Retina (tissue), 1 donor: ENCODE data around the gene KRTAP9-4.
"Not testable (repeated sequence)": the region's sequence is repeated elsewhere in the genome, so short reads cannot be mapped to it uniquely, and the experiment has no call there.

Source experiments
- DNase-seq: peaks from one replicate; pipeline ENCODE4 v3.0.0-alpha.2; 2016

Gene KRTAP9-4

DNA sequence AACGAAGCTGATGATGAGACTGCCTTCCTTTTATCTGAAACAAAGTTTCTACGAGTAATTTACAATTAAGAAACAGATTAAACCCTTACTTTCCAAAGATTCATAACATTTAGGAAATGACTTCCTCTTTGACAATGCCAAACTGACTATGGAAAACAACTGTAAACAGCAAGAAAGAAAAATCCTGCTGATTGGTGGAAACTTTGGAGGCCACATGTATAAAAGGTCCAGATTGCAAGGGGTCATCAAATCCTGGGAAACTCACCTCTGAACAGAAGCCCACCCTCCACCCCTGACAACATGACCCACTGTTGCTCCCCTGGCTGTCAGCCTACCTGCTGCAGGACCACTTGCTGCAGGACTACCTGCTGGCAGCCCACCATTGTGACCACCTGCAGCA lies 15.6 kb downstream of the KRTAP9-4 start, which contains the start of gene KRTAP9-6:
Gene KRTAP9-6 (plus strand): TSS at position 301 of the 400 bp plus-strand sequence. CDS start 0 bp downstream, at position 301.
- no peak for DNase-seq

DNA sequence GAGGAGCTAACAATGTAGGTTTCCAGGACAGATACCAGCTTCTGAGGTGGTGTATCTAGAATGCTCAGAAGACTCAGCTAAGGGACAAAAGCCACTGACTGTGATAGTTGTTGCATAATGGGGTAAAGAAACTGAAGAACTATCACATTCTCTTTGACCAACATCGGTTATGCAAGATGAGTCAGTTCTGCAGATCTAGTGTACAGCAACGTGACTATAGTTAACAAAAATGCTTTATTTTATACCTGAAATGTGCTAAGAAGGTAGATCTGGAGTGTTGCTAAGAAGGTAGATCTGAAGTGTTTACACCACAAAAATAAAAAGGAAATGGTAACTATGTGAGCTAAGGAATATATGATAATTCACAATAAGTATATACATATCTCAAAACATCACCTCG lies 18.2 kb downstream of the KRTAP9-4 start:
- no peak for DNase-seq

DNA sequence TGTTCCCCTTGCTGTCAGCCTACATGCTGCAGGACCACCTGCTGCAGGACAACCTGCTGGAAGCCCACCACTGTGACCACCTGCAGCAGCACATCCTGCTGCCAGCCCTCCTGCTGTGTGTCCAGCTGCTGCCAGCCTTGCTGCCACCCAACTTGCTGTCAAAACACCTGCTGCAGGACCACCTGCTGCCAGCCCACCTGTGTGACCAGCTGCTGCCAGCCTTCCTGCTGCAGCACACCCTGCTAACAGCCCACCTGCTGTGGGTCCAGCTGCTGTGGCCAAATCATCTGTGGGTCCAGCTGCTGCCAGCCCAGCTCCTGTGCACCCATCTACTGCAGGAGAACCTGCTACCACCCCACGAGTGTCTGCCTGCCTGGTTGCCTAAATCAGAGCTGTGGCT lies 21.8 kb downstream of the KRTAP9-4 start:
- not testable (repeated sequence) for DNase-seq

DNA sequence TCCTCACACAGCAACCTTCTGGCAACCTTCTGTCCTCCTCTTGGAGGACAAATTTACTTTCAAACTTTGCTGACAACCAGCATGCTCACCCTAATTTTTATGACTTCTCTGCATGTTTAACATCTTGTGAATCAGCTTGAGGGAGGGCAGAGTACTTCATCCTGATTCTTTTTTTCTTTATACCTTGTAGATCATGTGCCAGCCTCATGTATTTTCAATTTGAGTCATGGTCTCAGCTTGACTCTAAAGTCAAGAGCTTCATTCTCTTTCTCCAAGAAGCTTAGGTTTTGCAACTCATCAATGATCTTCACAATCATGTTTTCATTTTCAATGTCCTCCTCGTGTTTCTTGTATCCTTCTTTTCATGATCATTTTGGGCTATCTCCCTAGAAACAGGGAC lies 22.4 kb downstream of the KRTAP9-4 start:
- DNase-seq = no peak

DNA sequence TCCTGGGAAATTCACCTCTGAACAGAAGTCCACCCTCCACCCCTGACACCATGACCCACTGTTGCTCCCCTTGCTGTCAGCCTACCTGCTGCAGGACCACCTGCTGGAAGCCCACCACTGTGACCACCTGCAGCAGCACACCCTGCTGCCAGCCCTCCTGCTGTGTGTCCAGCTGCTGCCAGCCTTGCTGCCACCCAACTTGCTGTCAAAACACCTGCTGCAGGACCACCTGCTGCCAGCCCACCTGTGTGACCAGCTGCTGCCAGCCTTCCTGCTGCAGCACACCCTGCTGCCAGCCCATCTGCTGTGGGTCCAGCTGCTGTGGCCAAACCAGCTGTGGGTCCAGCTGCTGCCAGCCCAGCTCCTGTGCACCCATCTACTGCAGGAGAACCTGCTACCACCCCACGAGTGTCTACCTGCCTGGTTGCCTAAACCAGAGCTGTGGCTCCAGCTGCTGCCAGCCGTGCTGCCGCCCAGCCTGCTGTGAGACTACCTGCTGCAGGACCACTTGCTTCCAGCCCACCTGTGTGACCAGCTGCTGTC lies 26.2 kb downstream of the KRTAP9-4 start, which contains the start of gene KRTAP9-7:
Gene KRTAP9-7 (plus strand): TSS at position 51 of the 543 bp plus-strand sequence. CDS start 0 bp downstream, at position 51.
- DNase-seq = not testable (repeated sequence)

DNA sequence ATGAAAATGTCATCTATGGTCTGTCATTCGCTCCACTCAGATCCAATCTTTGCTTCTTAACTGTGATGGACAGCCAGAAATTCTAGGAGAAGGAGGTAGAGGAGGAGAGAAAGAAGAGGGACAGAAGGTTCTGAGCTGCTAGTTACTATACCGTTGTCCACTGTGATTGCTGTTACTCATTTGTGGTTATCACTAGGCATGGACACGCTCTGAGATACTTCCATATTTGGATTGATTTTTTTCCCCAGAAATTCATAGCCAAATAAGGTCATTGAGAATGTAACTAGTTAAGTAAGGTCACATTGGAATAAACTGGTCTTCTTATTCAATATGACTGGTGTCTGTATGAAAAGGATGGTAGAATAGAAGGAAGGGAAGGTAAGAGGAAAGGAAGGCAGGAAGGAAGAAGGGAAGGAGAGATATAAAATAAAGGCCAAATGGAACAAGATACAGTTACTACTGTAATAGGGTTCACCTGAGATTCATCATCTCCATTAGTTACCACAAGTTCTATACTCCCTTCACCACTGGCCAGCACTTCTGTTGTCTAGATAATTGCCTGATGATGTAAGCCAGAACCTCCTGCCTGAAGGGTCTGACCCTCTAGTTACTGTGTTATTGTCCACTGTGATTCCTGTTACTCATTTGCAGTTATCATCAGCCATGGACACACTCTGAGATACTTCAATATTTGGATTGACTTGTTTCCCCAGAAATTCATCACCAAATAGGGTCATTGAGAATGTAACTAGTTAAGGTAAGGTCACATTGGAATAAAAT lies 28.9 kb downstream of the KRTAP9-4 start:
- DNase-seq = no peak

DNA sequence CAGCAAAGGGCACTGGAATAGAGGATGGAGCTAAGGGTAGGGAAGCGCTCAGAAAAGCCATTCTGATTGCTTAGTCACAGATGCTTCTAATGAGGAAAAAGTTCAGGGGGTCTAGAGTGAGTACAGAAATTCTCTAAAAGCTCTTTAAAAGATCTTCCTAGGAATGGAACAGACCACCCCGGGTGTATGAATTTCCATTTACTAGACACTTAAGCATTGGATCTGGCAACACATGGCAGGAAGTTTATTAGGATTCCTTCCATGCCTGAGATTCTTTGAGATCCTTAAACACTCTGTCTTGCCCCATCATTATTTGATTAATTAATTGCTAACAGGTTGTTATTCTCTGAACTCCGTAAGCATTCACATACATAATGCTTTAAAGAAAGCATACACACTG lies 34.6 kb downstream of the KRTAP9-4 start:
- no peak for DNase-seq

DNA sequence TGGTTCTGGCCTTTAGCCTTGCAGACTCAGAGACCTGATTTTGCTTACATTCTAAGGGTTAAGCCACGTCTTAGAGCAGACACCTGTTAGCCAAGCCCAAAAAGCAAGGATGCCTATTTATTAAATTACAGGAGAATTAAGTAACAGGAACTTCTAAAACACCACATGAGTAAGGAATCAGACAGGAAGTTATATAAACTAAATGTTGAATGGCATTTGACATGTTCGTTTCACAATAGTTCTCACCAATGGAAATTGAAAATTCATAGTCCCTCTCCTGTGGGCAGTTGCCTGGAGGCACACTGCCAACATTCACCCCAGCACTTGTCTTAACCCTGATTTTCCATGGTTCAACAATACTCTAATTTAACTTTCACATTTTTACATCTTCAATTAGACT lies 35.1 kb downstream of the KRTAP9-4 start:
- DNase-seq = no peak

DNA sequence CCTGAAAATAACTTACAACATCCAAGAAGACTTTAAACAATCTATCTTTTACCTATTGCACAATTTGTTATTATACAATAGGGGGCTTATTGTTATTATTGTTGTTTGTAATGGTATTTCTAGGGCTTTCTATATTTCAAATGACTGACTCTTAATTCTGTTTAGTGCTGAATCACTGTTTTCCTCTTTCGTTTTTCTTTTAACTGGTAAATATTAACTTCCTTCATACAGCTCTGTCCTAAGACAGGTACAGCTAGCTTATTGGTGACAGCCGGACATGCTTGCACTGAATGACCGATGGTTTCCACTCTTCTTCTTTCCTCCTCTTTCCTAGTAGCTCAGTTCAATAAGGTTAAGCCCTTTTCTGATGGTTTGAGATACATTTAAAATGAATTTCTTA lies 37.6 kb downstream of the KRTAP9-4 start:
- no peak for DNase-seq

DNA sequence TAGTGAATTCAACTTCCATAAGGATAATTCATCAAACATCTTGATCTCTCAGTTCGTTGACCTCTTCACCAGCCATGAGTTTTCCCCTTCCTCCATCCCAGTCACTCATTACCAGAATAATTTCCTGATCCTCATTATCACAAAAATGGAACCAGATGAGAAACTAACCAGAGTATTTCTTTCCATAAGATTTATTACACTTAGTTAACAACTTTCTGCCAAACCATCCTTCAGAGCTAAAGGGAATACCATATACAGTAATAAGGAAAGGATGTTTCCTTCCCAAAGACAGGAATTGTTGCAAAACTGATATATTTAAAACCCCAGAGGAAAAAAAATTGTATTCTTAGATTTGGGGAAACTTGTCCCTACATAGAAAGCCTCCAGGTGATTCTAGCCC lies 44.5 kb downstream of the KRTAP9-4 start:
- DNase-seq = no peak

DNA sequence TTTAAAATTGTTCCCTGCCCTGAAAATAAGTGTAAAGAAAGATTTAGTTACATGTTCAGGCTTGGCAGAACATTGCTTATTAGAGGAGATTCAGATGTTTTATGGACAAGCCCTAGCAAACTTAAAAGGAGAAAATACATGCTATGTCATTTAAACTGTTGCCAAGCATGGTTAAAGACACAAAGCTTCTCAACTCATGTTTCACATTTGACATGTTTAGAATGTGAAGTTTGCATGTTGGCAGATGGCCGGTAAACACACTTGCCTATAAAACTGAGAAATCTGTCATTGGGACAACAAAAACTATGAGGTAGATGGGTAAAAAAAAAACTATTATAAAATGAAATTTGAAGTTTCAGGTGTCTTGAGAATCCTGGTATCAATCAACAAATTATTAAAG lies 47.4 kb downstream of the KRTAP9-4 start:
- DNase-seq = no peak

DNA sequence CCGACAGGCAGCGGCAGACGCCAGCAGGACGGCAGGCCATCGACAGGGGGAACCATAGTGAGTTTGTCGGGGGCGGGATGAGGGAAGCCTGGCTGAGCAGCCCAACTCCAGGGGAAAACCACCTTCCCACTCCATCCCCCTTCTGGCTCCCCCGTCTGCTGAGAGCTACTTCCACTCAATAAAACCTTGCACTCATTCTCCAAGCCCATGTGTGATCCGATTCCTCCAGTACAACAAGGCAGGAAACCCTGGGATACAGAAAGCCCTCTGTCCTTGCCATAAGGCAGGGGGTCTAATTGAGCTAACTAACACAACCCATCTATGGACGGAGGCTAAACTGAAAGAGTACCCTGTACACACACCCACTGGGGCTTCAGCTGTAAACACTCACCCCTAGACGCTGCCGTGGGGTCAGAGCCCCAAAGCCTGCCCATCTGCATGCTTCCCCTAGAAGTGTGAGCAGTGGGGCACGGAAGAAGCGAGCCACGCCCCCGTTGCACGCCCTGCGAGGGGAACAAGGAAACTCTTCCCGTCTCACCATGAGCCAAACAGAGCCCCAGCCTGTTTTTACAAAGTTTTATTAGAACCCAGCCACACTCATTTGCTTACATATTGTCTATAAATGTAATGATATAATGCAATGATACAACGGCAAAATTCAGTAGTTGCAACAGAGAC lies 49.1 kb downstream of the KRTAP9-4 start:
- DNase-seq = no peak
